DND-41 (cell line): ENCODE results near the gene TWIST2.

Experiments
- ATAC-seq: fragments of 200-7000 bp; cut with Tn5 transposase; 3 replicates; pipeline ENCODE4 v1.9.1; 2021; ENCODE audit warnings: low read depth; ENCODE audit not compliant: insufficient read depth
- DNase-seq: peaks from one replicate; pipeline ENCODE4 v3.0.0-alpha.2; 2020
- H2AFZ ChIP-seq: 2 replicates; pipeline ENCODE4 v1.6.0; 2012; ENCODE audit warnings: low read depth, low read length
- H3K27ac ChIP-seq: 2 replicates; pipeline ENCODE4 v1.5.1; 2012; ENCODE audit warnings: low read length, inconsistent platforms
- H3K27me3 ChIP-seq: fragments of 200-600 bp; sonication (generic); 2 replicates; pipeline ENCODE4 v1.6.0; 2012; ENCODE audit warnings: low read length, mild to moderate bottlenecking, inconsistent platforms; ENCODE audit not compliant: insufficient read depth, poor library complexity
- H3K36me3 ChIP-seq: 2 replicates; pipeline ENCODE4 v1.5.1; 2012; ENCODE audit warnings: low read length, inconsistent platforms; ENCODE audit not compliant: insufficient read depth
- H3K4me1 ChIP-seq: 2 replicates; pipeline ENCODE4 v1.5.1; 2012; ENCODE audit warnings: mild to moderate bottlenecking, low read length; ENCODE audit not compliant: insufficient read depth
- H3K4me2 ChIP-seq: 2 replicates; pipeline ENCODE4 v1.6.0; 2012; ENCODE audit warnings: mild to moderate bottlenecking, moderate library complexity, low read length, inconsistent platforms; ENCODE audit not compliant: insufficient read depth
- H3K4me3 ChIP-seq, 2 experiments: fragments of 200-600 bp in 1 of 2; shearing (Covaris generic) in 1 of 2; 2 replicates each; pipeline ENCODE4 v1.5.1; 2012 to 2016; ENCODE audit warnings: inconsistent platforms in 2 of 2, low read length in 2 of 2, mild to moderate bottlenecking in 2 of 2, low read depth in 1 of 2, moderate library complexity in 1 of 2
- H3K79me2 ChIP-seq: 2 replicates; pipeline ENCODE4 v1.6.0; 2012; ENCODE audit warnings: low read length, inconsistent platforms; ENCODE audit not compliant: insufficient read depth
- H3K9ac ChIP-seq: 2 replicates; pipeline ENCODE4 v1.6.0; 2012; ENCODE audit warnings: low read depth, mild to moderate bottlenecking, inconsistent platforms, low read length, moderate library complexity
- H3K9me3 ChIP-seq: 2 replicates; pipeline ENCODE4 v1.5.1; 2012; ENCODE audit warnings: low read length, moderate library complexity, mild to moderate bottlenecking, inconsistent platforms; ENCODE audit not compliant: insufficient read depth, severe bottlenecking
- H4K20me1 ChIP-seq: 2 replicates; pipeline ENCODE4 v1.6.0; 2012; ENCODE audit warnings: low read length; ENCODE audit not compliant: insufficient read depth
- EZH2 ChIP-seq: IDR thresholded peaks from 3 replicates; pipeline ENCODE4 v1.6.1; 2012; ENCODE audit warnings: borderline replicate concordance, low read depth, mild to moderate bottlenecking, moderate library complexity, low read length, inconsistent platforms; ENCODE audit not compliant: severe bottlenecking
- TF ChIP-seq, protein P1 (sequence below): IDR thresholded peaks from 2 replicates; pipeline ENCODE4 v1.5.1; 2012; ENCODE audit warnings: borderline replicate concordance, low read length, moderate library complexity, mild to moderate bottlenecking; ENCODE audit not compliant: poor library complexity, severe bottlenecking; ENCODE audit errors: extremely low read depth

TWIST2 gene

DNA sequence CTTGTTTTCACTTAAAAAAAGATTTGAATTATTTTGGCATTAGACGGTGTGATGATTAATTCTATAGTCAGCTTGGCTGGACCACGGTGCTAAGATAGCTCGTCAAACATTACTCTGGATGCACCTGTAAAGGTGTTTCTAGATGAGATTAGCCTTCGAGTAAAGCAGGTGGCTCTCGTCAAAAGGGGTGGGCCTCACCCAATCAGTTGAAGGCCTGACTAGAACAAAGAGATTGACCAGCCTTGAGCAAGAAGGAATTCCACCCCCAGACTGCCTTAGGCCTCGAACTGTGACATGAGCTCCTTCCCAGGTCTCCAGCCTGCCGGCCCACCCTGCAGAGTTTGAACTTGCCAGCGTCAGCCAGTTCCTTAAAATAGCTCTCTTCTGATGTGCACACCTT, 73.4 kb downstream of the TWIST2 start:
- Histone ChIP-seq H3K36me3 (no peaks in the 10 kb centered on the region), H3K9me3 (no peaks in the 10 kb centered on the region), H3K27ac (no peak overlapping the region), H3K4me1 (no peaks in the 10 kb centered on the region), H3K4me2 (no peak overlapping the region), H4K20me1 (peaks cover 2% of the 10 kb centered on the region; the same call in 1 of the 2 replicates), H3K9ac (no peak overlapping the region), H2AFZ (no peak overlapping the region), H3K4me3 (no peak overlapping the region), H3K79me2 (no peaks in the 10 kb centered on the region), H3K27me3 (peaks cover 22% of the 10 kb centered on the region)
- no peak for DNase-seq
- no peak for ATAC-seq
- TF ChIP-seq, protein P1, sequence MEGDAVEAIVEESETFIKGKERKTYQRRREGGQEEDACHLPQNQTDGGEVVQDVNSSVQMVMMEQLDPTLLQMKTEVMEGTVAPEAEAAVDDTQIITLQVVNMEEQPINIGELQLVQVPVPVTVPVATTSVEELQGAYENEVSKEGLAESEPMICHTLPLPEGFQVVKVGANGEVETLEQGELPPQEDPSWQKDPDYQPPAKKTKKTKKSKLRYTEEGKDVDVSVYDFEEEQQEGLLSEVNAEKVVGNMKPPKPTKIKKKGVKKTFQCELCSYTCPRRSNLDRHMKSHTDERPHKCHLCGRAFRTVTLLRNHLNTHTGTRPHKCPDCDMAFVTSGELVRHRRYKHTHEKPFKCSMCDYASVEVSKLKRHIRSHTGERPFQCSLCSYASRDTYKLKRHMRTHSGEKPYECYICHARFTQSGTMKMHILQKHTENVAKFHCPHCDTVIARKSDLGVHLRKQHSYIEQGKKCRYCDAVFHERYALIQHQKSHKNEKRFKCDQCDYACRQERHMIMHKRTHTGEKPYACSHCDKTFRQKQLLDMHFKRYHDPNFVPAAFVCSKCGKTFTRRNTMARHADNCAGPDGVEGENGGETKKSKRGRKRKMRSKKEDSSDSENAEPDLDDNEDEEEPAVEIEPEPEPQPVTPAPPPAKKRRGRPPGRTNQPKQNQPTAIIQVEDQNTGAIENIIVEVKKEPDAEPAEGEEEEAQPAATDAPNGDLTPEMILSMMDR = no peak
- TF ChIP-seq EZH2 = no peak

DNA sequence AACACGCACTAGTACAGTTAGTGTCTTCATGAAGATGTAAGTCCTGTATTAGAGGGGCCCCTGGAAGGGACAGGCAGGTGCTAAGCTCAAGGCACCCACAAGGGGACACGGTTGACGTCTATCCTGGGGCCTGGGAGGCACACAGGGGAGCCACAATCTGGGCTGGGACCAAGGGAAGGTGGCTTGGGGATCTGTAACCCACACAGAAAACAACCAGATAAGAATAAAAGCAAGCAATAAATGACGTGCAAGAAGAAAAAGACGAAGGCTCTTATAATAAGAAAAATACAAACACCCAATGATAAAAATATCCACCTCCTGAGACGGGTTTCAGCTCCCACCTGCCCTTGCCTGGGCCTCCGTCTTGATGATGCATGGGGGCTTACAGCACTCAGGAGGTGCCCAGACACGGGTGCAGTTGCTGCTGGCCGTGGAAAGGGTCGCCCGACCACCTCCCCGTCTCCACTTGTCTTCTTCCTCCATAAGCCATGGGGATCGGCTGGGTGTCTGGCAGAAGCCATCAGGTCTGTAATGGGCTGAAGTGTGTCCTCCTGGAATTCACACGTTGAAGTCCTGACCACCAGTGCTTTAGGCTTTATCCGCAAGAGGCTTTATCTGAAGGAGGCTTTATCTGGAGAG, 73.9 kb downstream of the TWIST2 start:
- Histone ChIP-seq H4K20me1 (peaks cover 2% of the 10 kb centered on the region; the same call in 1 of the 2 replicates), H3K9me3 (no peaks in the 10 kb centered on the region), H3K4me2 (no peak overlapping the region), H3K4me3 (no peak overlapping the region), H3K4me1 (no peaks in the 10 kb centered on the region), H3K9ac (no peak overlapping the region), H3K79me2 (no peaks in the 10 kb centered on the region), H3K27me3 (peaks cover 22% of the 10 kb centered on the region), H3K36me3 (no peaks in the 10 kb centered on the region), H3K27ac (no peak overlapping the region), H2AFZ (no peak overlapping the region)
- no peak for ATAC-seq
- DNase-seq = no peak
- TF ChIP-seq, protein P1 = no peak
- TF ChIP-seq EZH2 = no peak

DNA sequence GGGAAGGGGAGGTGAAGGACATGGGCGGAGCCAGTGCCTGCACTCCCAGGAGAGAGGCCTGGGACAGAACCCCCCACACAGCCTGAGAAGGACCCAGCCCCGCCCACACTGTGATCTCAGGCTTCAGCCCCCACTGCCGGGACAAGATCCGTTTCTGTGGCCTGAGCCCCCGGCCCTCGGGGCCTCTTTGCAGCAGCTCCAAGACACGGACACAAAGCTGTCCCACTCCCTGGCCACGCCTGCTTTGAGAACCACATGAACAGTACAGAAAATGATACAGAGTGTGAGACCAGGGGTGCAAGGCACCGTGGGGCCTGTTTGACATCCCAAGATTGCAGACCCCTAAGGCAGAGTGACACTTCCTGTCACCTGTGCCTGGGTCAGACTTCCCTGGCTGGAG, 74.5 kb downstream of the TWIST2 start:
- H3K36me3 ChIP-seq = no peaks in the 10 kb centered on the region
- TF ChIP-seq EZH2 = no peak
- TF ChIP-seq, protein P1 = no peak
- DNase-seq = no peak
- no peak overlapping the region for H3K27ac ChIP-seq
- H3K4me1 ChIP-seq = no peaks in the 10 kb centered on the region
- no peak overlapping the region for H3K4me3 ChIP-seq
- H4K20me1 ChIP-seq = peaks cover 2% of the 10 kb centered on the region; the same call in 1 of the 2 replicates
- H3K79me2 ChIP-seq = no peaks in the 10 kb centered on the region
- H3K4me2 ChIP-seq = no peak overlapping the region
- ATAC-seq = no peak
- H3K9me3 ChIP-seq = no peaks in the 10 kb centered on the region
- peaks cover 22% of the 10 kb centered on the region for H3K27me3 ChIP-seq
- no peak overlapping the region for H3K9ac ChIP-seq
- H2AFZ ChIP-seq = no peak overlapping the region
